ENCODE results near the gene MYT1. TPM values are rescaled to one million over a fixed set of nuclear protein-coding genes. Genes with fewer than 3 reads are reported as not detected.

The MYT1 gene
- total and polyA plus RNA-seq, 2 experiments from 2014 or later = 0.03 to 0.06 TPM

GRCh38 chr20:64242003-64242796 is 77.9 kb downstream of the MYT1 start:
- H4K20me1 ChIP-seq (ENCODE audit: insufficient read depth, poor library complexity, severe bottlenecking) = no peaks in the 10 kb centered on the region
- no peaks in the 10 kb centered on the region for H3K27me3 ChIP-seq
- H3K4me1 ChIP-seq (ENCODE audit: insufficient read depth) = no peaks in the 10 kb centered on the region
- no peak overlapping the region for H3K4me3 ChIP-seq
- no peak for TF ChIP-seq EZH2phosphoT487 (IDR thresholded peaks at IDR 0.05; ENCODE audit: low read depth, severe bottlenecking, unreplicated experiment)
- TF ChIP-seq EZH2 (IDR thresholded peaks at IDR 0.05; ENCODE audit: borderline replicate concordance) = no peak
- no peak for TF ChIP-seq CTCF (IDR thresholded peaks at IDR 0.05; ENCODE audit: poor library complexity)
- no peak overlapping the region for H3K4me2 ChIP-seq
- DNase-seq (ENCODE audit: low spot score) = no peak
- H2AFZ ChIP-seq = no peak overlapping the region
- no peaks in the 10 kb centered on the region for H3K36me3 ChIP-seq (replicated peaks; ENCODE audit: insufficient read depth, low read depth)
- no peak overlapping the region for H3K27ac ChIP-seq
- H3K9me2 ChIP-seq (replicated peaks; ENCODE audit: insufficient read depth) = no peaks in the 10 kb centered on the region
- no peaks in the 10 kb centered on the region for H3K9me3 ChIP-seq (ENCODE audit: low read depth)
- 88% methylated on average over 19 of the region's 19 CpGs for WGBS (ENCODE audit: low lambda C conversion rate, missing lambda C conversion rate)
- no peaks in the 10 kb centered on the region for H3K79me2 ChIP-seq

GRCh38 chr20:64242797-64243475 is 78.7 kb downstream of the MYT1 start:
- 74% methylated on average over 4 of the region's 4 CpGs for WGBS (ENCODE audit: low lambda C conversion rate, missing lambda C conversion rate)
- Histone ChIP-seq H3K36me3 (replicated peaks; ENCODE audit: insufficient read depth, low read depth) (no peaks in the 10 kb centered on the region), H3K27me3 (no peaks in the 10 kb centered on the region), H3K4me3 (no peak overlapping the region), H3K79me2 (no peaks in the 10 kb centered on the region), H2AFZ (no peak overlapping the region), H3K27ac (no peak overlapping the region), H4K20me1 (ENCODE audit: insufficient read depth, poor library complexity, severe bottlenecking) (no peaks in the 10 kb centered on the region), H3K9me2 (replicated peaks; ENCODE audit: insufficient read depth) (no peaks in the 10 kb centered on the region), H3K9me3 (ENCODE audit: low read depth) (no peaks in the 10 kb centered on the region), H3K4me2 (no peak overlapping the region), H3K4me1 (ENCODE audit: insufficient read depth) (no peaks in the 10 kb centered on the region)
- DNase-seq (ENCODE audit: low spot score) = no peak
- no peak for TF ChIP-seq CTCF (IDR thresholded peaks at IDR 0.05; ENCODE audit: poor library complexity)
- TF ChIP-seq EZH2 (IDR thresholded peaks at IDR 0.05; ENCODE audit: borderline replicate concordance) = no peak
- no peak for TF ChIP-seq EZH2phosphoT487 (IDR thresholded peaks at IDR 0.05; ENCODE audit: low read depth, severe bottlenecking, unreplicated experiment)

DNA sequence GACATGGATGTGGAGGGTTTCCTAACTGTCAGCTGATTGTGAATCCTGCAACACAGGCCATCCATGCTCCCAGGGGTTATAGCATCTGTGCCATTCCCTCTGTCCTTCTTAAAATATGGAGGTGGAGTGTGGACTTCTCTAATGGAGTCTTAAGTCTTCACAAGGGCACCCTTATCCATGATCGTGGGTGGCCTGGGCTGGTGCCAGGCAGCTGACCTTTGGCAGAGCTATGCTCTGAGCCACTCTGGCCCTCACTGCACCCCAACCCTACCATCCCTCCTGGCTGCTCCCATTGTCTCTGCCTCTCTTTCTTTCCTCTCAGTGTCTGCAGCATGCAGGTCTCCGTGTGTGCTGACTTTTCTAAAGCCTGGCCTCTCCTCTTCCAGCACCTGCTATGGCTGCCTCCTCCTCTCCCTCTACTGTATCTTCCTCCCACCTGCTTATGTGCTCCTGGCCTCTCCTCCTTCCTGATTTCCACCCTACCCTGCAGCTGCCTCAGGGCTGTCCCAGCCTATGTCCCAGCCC is 80.1 kb downstream of the MYT1 start:
- WGBS (ENCODE audit: low lambda C conversion rate, missing lambda C conversion rate) = 78% methylated on average over 2 of the region's 2 CpGs
- Histone ChIP-seq H4K20me1 (ENCODE audit: insufficient read depth, poor library complexity, severe bottlenecking) (no peaks in the 10 kb centered on the region), H3K9me2 (replicated peaks; ENCODE audit: insufficient read depth) (no peaks in the 10 kb centered on the region), H3K9me3 (ENCODE audit: low read depth) (no peaks in the 10 kb centered on the region), H3K27ac (no peak overlapping the region), H3K4me2 (no peak overlapping the region), H2AFZ (no peak overlapping the region), H3K27me3 (no peaks in the 10 kb centered on the region), H3K79me2 (no peaks in the 10 kb centered on the region), H3K4me1 (ENCODE audit: insufficient read depth) (no peaks in the 10 kb centered on the region), H3K4me3 (no peak overlapping the region), H3K36me3 (replicated peaks; ENCODE audit: insufficient read depth, low read depth) (no peaks in the 10 kb centered on the region)
- DNase-seq (ENCODE audit: low spot score) = no peak
- no peak for TF ChIP-seq EZH2phosphoT487 (IDR thresholded peaks at IDR 0.05; ENCODE audit: low read depth, severe bottlenecking, unreplicated experiment)
- TF ChIP-seq CTCF (IDR thresholded peaks at IDR 0.05; ENCODE audit: poor library complexity) = no peak
- no peak for TF ChIP-seq EZH2 (IDR thresholded peaks at IDR 0.05; ENCODE audit: borderline replicate concordance)

Data from hepatocyte (in vitro differentiated cells).